ENCODE measurements around the gene LMBRD2. TPM values are rescaled to one million over a fixed set of nuclear protein-coding genes. Genes with fewer than 3 reads are reported as not detected.

LMBRD2 gene
- total and polyA plus RNA-seq, 2 of the 8 experiments (the other 6 are each of a cell fraction or from before 2014, with no cell fraction given) = 1.1 to 4.1 TPM

DNA sequence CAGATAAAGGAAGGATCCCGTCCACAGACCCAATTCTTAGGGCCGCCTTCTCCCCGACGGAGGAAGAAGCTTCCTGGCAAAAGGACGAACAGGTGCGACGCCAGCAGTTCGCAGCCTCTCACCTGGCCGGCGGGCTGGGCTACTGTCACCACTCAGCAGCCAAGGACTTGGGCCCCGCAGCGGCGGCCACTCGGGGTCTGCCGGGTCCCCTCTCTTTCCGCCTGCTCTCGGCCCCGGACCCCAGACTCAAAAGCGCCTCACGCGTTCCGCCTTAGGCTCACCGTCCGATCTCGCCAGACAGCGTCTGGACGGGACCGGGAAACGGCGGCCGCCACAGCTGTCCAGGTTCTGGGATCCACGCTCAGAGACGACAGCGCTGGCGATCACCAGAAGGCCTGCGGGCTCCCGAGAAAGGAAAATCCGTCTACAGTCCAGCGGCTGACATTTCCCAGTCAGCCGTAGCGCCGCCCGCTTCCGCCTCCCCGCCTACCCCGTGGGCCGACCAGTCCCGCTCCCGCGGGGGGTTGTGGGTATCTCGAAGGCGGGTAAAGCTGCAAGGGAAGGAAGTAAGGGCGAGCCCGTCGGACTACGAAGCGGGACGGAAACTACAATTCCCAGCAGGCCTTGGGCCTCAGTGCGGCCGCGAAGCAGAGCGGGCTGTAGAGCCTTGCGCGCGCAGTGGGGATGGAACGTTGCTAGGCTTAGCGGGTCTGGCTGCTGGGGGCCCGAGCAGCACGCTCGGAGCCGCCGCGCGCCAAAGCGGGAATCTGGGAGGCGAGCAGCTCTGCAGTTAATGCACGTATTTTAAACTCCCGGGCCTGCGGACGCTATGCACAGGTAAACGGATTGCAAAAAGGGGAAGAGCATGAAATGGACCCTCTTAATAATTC, at the start of gene LMBRD2, which contains the start of gene SKP2 (continued):
- TF ChIP-seq CTCF (IDR thresholded peaks at IDR 0.05; ENCODE audit: control extremely low read depth in 1 of 3, insufficient read depth in 1 of 3, low read depth in 1 of 3, low read length in 3 of 3) (no peak), TAF1 (IDR thresholded peaks at IDR 0.05; ENCODE audit: low read depth, low read length) (peak; percentile 84), ASH2L (IDR thresholded peaks at IDR 0.05; ENCODE audit: low read length) (no peak), RFX5 (IDR thresholded peaks at IDR 0.05; ENCODE audit: borderline replicate concordance, low read depth, low read length) (no peak)
- TF ChIP-seq, protein P1, sequence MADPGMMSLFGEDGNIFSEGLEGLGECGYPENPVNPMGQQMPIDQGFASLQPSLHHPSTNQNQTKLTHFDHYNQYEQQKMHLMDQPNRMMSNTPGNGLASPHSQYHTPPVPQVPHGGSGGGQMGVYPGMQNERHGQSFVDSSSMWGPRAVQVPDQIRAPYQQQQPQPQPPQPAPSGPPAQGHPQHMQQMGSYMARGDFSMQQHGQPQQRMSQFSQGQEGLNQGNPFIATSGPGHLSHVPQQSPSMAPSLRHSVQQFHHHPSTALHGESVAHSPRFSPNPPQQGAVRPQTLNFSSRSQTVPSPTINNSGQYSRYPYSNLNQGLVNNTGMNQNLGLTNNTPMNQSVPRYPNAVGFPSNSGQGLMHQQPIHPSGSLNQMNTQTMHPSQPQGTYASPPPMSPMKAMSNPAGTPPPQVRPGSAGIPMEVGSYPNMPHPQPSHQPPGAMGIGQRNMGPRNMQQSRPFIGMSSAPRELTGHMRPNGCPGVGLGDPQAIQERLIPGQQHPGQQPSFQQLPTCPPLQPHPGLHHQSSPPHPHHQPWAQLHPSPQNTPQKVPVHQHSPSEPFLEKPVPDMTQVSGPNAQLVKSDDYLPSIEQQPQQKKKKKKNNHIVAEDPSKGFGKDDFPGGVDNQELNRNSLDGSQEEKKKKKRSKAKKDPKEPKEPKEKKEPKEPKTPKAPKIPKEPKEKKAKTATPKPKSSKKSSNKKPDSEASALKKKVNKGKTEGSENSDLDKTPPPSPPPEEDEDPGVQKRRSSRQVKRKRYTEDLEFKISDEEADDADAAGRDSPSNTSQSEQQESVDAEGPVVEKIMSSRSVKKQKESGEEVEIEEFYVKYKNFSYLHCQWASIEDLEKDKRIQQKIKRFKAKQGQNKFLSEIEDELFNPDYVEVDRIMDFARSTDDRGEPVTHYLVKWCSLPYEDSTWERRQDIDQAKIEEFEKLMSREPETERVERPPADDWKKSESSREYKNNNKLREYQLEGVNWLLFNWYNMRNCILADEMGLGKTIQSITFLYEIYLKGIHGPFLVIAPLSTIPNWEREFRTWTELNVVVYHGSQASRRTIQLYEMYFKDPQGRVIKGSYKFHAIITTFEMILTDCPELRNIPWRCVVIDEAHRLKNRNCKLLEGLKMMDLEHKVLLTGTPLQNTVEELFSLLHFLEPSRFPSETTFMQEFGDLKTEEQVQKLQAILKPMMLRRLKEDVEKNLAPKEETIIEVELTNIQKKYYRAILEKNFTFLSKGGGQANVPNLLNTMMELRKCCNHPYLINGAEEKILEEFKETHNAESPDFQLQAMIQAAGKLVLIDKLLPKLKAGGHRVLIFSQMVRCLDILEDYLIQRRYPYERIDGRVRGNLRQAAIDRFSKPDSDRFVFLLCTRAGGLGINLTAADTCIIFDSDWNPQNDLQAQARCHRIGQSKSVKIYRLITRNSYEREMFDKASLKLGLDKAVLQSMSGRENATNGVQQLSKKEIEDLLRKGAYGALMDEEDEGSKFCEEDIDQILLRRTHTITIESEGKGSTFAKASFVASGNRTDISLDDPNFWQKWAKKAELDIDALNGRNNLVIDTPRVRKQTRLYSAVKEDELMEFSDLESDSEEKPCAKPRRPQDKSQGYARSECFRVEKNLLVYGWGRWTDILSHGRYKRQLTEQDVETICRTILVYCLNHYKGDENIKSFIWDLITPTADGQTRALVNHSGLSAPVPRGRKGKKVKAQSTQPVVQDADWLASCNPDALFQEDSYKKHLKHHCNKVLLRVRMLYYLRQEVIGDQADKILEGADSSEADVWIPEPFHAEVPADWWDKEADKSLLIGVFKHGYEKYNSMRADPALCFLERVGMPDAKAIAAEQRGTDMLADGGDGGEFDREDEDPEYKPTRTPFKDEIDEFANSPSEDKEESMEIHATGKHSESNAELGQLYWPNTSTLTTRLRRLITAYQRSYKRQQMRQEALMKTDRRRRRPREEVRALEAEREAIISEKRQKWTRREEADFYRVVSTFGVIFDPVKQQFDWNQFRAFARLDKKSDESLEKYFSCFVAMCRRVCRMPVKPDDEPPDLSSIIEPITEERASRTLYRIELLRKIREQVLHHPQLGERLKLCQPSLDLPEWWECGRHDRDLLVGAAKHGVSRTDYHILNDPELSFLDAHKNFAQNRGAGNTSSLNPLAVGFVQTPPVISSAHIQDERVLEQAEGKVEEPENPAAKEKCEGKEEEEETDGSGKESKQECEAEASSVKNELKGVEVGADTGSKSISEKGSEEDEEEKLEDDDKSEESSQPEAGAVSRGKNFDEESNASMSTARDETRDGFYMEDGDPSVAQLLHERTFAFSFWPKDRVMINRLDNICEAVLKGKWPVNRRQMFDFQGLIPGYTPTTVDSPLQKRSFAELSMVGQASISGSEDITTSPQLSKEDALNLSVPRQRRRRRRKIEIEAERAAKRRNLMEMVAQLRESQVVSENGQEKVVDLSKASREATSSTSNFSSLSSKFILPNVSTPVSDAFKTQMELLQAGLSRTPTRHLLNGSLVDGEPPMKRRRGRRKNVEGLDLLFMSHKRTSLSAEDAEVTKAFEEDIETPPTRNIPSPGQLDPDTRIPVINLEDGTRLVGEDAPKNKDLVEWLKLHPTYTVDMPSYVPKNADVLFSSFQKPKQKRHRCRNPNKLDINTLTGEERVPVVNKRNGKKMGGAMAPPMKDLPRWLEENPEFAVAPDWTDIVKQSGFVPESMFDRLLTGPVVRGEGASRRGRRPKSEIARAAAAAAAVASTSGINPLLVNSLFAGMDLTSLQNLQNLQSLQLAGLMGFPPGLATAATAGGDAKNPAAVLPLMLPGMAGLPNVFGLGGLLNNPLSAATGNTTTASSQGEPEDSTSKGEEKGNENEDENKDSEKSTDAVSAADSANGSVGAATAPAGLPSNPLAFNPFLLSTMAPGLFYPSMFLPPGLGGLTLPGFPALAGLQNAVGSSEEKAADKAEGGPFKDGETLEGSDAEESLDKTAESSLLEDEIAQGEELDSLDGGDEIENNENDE (IDR thresholded peaks at IDR 0.05; ENCODE audit: insufficient replicate concordance, low read length) = no peak
- TF ChIP-seq, protein P2, sequence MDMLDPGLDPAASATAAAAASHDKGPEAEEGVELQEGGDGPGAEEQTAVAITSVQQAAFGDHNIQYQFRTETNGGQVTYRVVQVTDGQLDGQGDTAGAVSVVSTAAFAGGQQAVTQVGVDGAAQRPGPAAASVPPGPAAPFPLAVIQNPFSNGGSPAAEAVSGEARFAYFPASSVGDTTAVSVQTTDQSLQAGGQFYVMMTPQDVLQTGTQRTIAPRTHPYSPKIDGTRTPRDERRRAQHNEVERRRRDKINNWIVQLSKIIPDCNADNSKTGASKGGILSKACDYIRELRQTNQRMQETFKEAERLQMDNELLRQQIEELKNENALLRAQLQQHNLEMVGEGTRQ (IDR thresholded peaks at IDR 0.05; ENCODE audit: low read length) = no peak

Data from H1 (cell line).